ENCODE results near the gene GAS2L2. TPM values are rescaled to one million over a fixed set of nuclear protein-coding genes. Genes with fewer than 3 reads are reported as not detected.

GAS2L2 gene
- total RNA-seq, 1 donor from 2014 or later, result 0.07 TPM

GRCh38 chr17:35694906-35695305 is 58.1 kb downstream of the GAS2L2 start:
- no peak overlapping the region for H3K9ac ChIP-seq (ENCODE audit: low read length)
- DNase-seq (ENCODE audit: low read depth), result no peak
- no peak overlapping the region for H3K4me2 ChIP-seq (ENCODE audit: low read length)
- H3K4me3 Mint-ChIP-seq (ENCODE audit: unreplicated experiment), result no peak overlapping the region
- no peak overlapping the region for H2AFZ ChIP-seq (ENCODE audit: low read depth, low read length)
- H3K9me3 Mint-ChIP-seq (ENCODE audit: unreplicated experiment), result no peaks in the 10 kb centered on the region
- H3K27me3 Mint-ChIP-seq (ENCODE audit: low read depth, unreplicated experiment), result no peaks in the 10 kb centered on the region
- peaks cover 14% of the 10 kb centered on the region for H3K36me3 Mint-ChIP-seq (ENCODE audit: low read depth, unreplicated experiment)
- H4K20me1 ChIP-seq (ENCODE audit: insufficient read depth, low read length), result peaks cover 26% of the 10 kb centered on the region
- no peak overlapping the region for H3K4me3 ChIP-seq (ENCODE audit: insufficient read depth, low read depth, low read length)
- no peak for TF ChIP-seq EZH2 (IDR thresholded peaks at IDR 0.05; ENCODE audit: insufficient read depth, low read length)
- TF ChIP-seq, protein P1, sequence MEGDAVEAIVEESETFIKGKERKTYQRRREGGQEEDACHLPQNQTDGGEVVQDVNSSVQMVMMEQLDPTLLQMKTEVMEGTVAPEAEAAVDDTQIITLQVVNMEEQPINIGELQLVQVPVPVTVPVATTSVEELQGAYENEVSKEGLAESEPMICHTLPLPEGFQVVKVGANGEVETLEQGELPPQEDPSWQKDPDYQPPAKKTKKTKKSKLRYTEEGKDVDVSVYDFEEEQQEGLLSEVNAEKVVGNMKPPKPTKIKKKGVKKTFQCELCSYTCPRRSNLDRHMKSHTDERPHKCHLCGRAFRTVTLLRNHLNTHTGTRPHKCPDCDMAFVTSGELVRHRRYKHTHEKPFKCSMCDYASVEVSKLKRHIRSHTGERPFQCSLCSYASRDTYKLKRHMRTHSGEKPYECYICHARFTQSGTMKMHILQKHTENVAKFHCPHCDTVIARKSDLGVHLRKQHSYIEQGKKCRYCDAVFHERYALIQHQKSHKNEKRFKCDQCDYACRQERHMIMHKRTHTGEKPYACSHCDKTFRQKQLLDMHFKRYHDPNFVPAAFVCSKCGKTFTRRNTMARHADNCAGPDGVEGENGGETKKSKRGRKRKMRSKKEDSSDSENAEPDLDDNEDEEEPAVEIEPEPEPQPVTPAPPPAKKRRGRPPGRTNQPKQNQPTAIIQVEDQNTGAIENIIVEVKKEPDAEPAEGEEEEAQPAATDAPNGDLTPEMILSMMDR (IDR thresholded peaks at IDR 0.05; ENCODE audit: insufficient read depth, low read depth, low read length), result no peak
- no peaks in the 10 kb centered on the region for H3K9me3 ChIP-seq (ENCODE audit: insufficient read depth, low read depth, low read length)
- no peak overlapping the region for H3K27ac ChIP-seq (ENCODE audit: low read depth, low read length)
- H3K27ac Mint-ChIP-seq (ENCODE audit: unreplicated experiment), result no peak overlapping the region
- no peaks in the 10 kb centered on the region for H3K27me3 ChIP-seq (ENCODE audit: insufficient read depth, low read length)
- no peak for FAIRE-seq
- peaks cover 35% of the 10 kb centered on the region for H3K36me3 ChIP-seq (ENCODE audit: insufficient read depth, low read length)
- H3K79me2 ChIP-seq (ENCODE audit: insufficient read depth, low read length), result peaks cover 7% of the 10 kb centered on the region
- H3K4me1 Mint-ChIP-seq (ENCODE audit: low read depth, unreplicated experiment), result no peaks in the 10 kb centered on the region
- no peaks in the 10 kb centered on the region for H3K4me1 ChIP-seq (ENCODE audit: insufficient read depth, low read length)

Other genes starting within 250 kb of the GAS2L2 start
- gene SLFN12L, start 215.6 kb downstream of the GAS2L2 start, total RNA-seq, result 0.14 TPM in 1 of 2 replicates, not detected in the other
- not detected in 2 replicates for gene SLFN14, start 192.4 kb downstream of the GAS2L2 start, total RNA-seq
- 3.9 and 5.6 TPM in 2 replicates for gene PEX12, start 174.7 kb downstream of the GAS2L2 start, total RNA-seq
- 288 and 313 TPM in 2 replicates for gene AP2B1, start 165.9 kb downstream of the GAS2L2 start, total RNA-seq
- gene RASL10B, start 21.6 kb downstream of the GAS2L2 start, total RNA-seq, result 19.1 and 21.7 TPM in 2 replicates
- gene C17orf50, start 7.6 kb upstream of the GAS2L2 start, total RNA-seq, result not detected in 2 replicates
- gene MMP28, start 42.4 kb upstream of the GAS2L2 start, total RNA-seq, result 1.2 and 2.6 TPM in 2 replicates
- 153 and 156 TPM in 2 replicates for gene TAF15, start 56.2 kb upstream of the GAS2L2 start, total RNA-seq
- gene HEATR9, start 115.7 kb upstream of the GAS2L2 start, total RNA-seq, result not detected in 2 replicates
- 71.3 and 95.8 TPM in 2 replicates for gene CCL5, start 127.1 kb upstream of the GAS2L2 start, total RNA-seq
- gene RDM1, start 177.5 kb upstream of the GAS2L2 start, total RNA-seq, result not detected in 2 replicates
- gene LYZL6, start 190.5 kb upstream of the GAS2L2 start, total RNA-seq, result not detected in 2 replicates
- gene CCL16, start 228.3 kb upstream of the GAS2L2 start, total RNA-seq, result not detected in 2 replicates
- not detected in 2 replicates for gene CCL14, start 233.5 kb upstream of the GAS2L2 start, total RNA-seq
- not detected in 2 replicates for gene CCL15, start 248.3 kb upstream of the GAS2L2 start, total RNA-seq

Measured in astrocyte (in vitro differentiated cells and primary cell).